HCT116 (cell line): ENCODE data around the gene PTGR1. TPM values are rescaled to one million over a fixed set of nuclear protein-coding genes. Genes with fewer than 3 reads are reported as not detected.

ENCODE experiments used
- ATAC-seq: fragments of 200-7000 bp; cut with Tn5 transposase; 2 replicates; pipeline ENCODE4 v1.9.1; 2020; ENCODE audit warnings: mild to moderate bottlenecking, moderate library complexity
- BruUV-seq: library from RNA; stranded (reverse); fragments of 400-500 nt; replicated peaks from 2 replicates; lab custom pipeline; 2021; lab: Mats Ljungman, UMichigan
- CTCF ChIA-PET: fragments of 300-600 bp; sonication (Branson Sonifier 250); formaldehyde crosslinking; loops from one replicate; lab custom pipeline; 2021; ENCODE audit warnings: antibody characterized with exemption; lab: Charles Lee
- POLR2A ChIA-PET: fragments of 300-600, 350-600 bp; sonication (Branson Sonifier 250); formaldehyde crosslinking; loops from one replicate; lab custom pipeline; 2021; ENCODE audit warnings: antibody characterized with exemption; lab: Charles Lee
- RAD21 ChIA-PET, 2 experiments: fragments of 300-600 bp; sonication (Branson Sonifier 250); formaldehyde crosslinking; loops; one replicate each; lab custom pipeline; 2023; ENCODE audit warnings: low total read pairs in 2 of 2; ENCODE audit not compliant: uncharacterized antibody in 2 of 2, unreplicated experiment in 2 of 2, low non-redundant PET in 1 of 2; lab: Charles Lee
- DNase-seq: peaks from one replicate; pipeline ENCODE4 v3.0.0-alpha.2; 2010; ENCODE audit warnings: low read depth, low spot score
- H2AFZ ChIP-seq: fragments of 200-600 bp; shearing (Covaris generic), sonication (generic); 2 replicates; pipeline ENCODE4 v1.6.1; 2017; ENCODE audit warnings: low read depth, mixed run types, mixed read lengths, antibody characterized with exemption, low read length; ENCODE audit not compliant: poor library complexity, severe bottlenecking
- H3K27ac ChIP-seq: 2 replicates; pipeline ENCODE4 v1.5.1; 2012; ENCODE audit warnings: low read depth, low read length
- H3K27me3 ChIP-seq: fragments of 200-600 bp; sonication (generic); 2 replicates; pipeline ENCODE4 v1.6.1; 2016; ENCODE audit warnings: mixed run types, low read length, mixed read lengths; ENCODE audit not compliant: insufficient read depth
- H3K36me3 ChIP-seq, 2 experiments: fragments of 200-500 bp in 1 of 2; fragments of 200-600 bp in 1 of 2; sonication (Bioruptor generic) in 1 of 2; sonication (generic) in 1 of 2; 2 replicates each; pipeline versions ENCODE4 v1.5.1 to v1.6.1; 2014 to 2016; ENCODE audit warnings: low read length in 2 of 2, inconsistent platforms in 1 of 2, mixed read lengths in 1 of 2, mixed run types in 1 of 2; ENCODE audit not compliant: insufficient read depth in 2 of 2, control insufficient read depth in 1 of 2
- H3K4me1 ChIP-seq, 2 experiments: fragments of 200-600 bp in 1 of 2; sonication (generic) in 1 of 2; 2 replicates each; pipeline versions ENCODE4 v1.5.1 to v1.6.1; 2012 to 2017; ENCODE audit warnings: low read length in 2 of 2, inconsistent platforms in 1 of 2, mild to moderate bottlenecking in 1 of 2, mixed read lengths in 1 of 2, mixed run types in 1 of 2, moderate library complexity in 1 of 2; ENCODE audit not compliant: insufficient read depth in 2 of 2, control insufficient read depth in 1 of 2
- H3K4me2 ChIP-seq: fragments of 200-600 bp; sonication (generic); 2 replicates; pipeline ENCODE4 v1.6.1; 2017; ENCODE audit warnings: mixed run types, low read length, mixed read lengths
- H3K4me3 ChIP-seq, 2 experiments: fragments of 200-600 bp in 1 of 2; sonication (generic) in 1 of 2; replicated peaks in 1 of 2; 2 replicates each; pipeline ENCODE4 v1.5.1; 2011 to 2016; ENCODE audit warnings: low read length in 2 of 2, control low read depth in 1 of 2, low read depth in 1 of 2, mild to moderate bottlenecking in 1 of 2, mixed read lengths in 1 of 2, mixed run types in 1 of 2
- H3K79me2 ChIP-seq: fragments of 200-600 bp; sonication (generic); 2 replicates; pipeline ENCODE4 v1.6.1; 2017; ENCODE audit warnings: mild to moderate bottlenecking, mixed run types, low read length, moderate library complexity, mixed read lengths; ENCODE audit not compliant: insufficient read depth
- H3K9ac ChIP-seq: fragments of 200-600 bp; sonication (generic); 2 replicates; pipeline ENCODE4 v1.6.1; 2016; ENCODE audit warnings: low read length, mixed read lengths
- H3K9me2 ChIP-seq: fragments of 200-600 bp; sonication (generic), shearing (Covaris generic); 2 replicates; pipeline ENCODE4 v1.6.1; 2017; ENCODE audit warnings: mixed run types, mild to moderate bottlenecking, moderate library complexity; ENCODE audit not compliant: insufficient read depth
- H3K9me3 ChIP-seq, 2 experiments: fragments of 200-500 bp in 1 of 2; fragments of 200-600 bp in 1 of 2; sonication (Bioruptor generic) in 1 of 2; sonication (generic) in 1 of 2; 2 replicates each; pipeline ENCODE4 v1.6.1; 2014 to 2017; ENCODE audit warnings: low read length in 2 of 2, mixed read lengths in 2 of 2, inconsistent platforms in 1 of 2, low read depth in 1 of 2, mild to moderate bottlenecking in 1 of 2, mixed run types in 1 of 2, moderate library complexity in 1 of 2; ENCODE audit not compliant: control insufficient read depth in 1 of 2, insufficient read depth in 1 of 2
- H4K20me1 ChIP-seq: fragments of 200-600 bp; sonication (generic), shearing (Covaris generic); 2 replicates; pipeline ENCODE4 v1.6.1; 2017; ENCODE audit warnings: mixed run types, mild to moderate bottlenecking, moderate library complexity; ENCODE audit not compliant: insufficient read depth
- CBX3 ChIP-seq: IDR thresholded peaks from 2 replicates; pipeline ENCODE4 v1.6.1; 2012; ENCODE audit warnings: low read depth
- CEBPB ChIP-seq: IDR thresholded peaks from 2 replicates; pipeline ENCODE4 v1.6.1; 2012; ENCODE audit warnings: low read depth
- EGR1 ChIP-seq: IDR thresholded peaks from 2 replicates; pipeline ENCODE4 v1.6.1; 2012; ENCODE audit warnings: low read depth
- ELF1 ChIP-seq: IDR thresholded peaks from 2 replicates; pipeline ENCODE4 v1.6.1; 2012; ENCODE audit warnings: low read depth, borderline replicate concordance
- EZH2 ChIP-seq: fragments of 200-600 bp; sonication (generic); IDR thresholded peaks from 2 replicates; pipeline ENCODE4 v1.6.1; 2017; ENCODE audit warnings: antibody characterized with exemption, mixed run types
- EZH2phosphoT487 ChIP-seq: fragments of 200-600 bp; IDR thresholded peaks from 2 replicates; pipeline ENCODE4 v1.6.1; 2018; ENCODE audit warnings: antibody characterized with exemption, borderline replicate concordance
- FOSL1 ChIP-seq: IDR thresholded peaks from 2 replicates; pipeline ENCODE4 v1.6.1; 2012; ENCODE audit warnings: low read depth
- POLR2A ChIP-seq: IDR thresholded peaks from 2 replicates; pipeline ENCODE4 v1.7.0; 2011; ENCODE audit warnings: borderline replicate concordance; ENCODE audit not compliant: insufficient read depth, insufficient read length; ENCODE audit errors: extremely low read depth
- POLR2AphosphoS5 ChIP-seq: IDR thresholded peaks from 2 replicates; pipeline ENCODE4 v1.6.1; 2011; ENCODE audit warnings: mild to moderate bottlenecking, low read depth, low read length, moderate library complexity
- SP1 ChIP-seq: IDR thresholded peaks from 2 replicates; pipeline ENCODE4 v1.6.1; 2012; ENCODE audit warnings: low read depth
- TCF7L2 ChIP-seq: IDR thresholded peaks from 2 replicates; pipeline ENCODE4 v1.7.0; 2011; ENCODE audit warnings: borderline replicate concordance, inconsistent platforms; ENCODE audit not compliant: insufficient read depth, insufficient read length; ENCODE audit errors: extremely low read depth
- YY1 ChIP-seq: IDR thresholded peaks from 2 replicates; pipeline ENCODE4 v1.6.1; 2011; ENCODE audit warnings: low read length, low read depth, moderate library complexity, mild to moderate bottlenecking; ENCODE audit not compliant: insufficient replicate concordance; ENCODE audit errors: extremely low read depth
- ZFX ChIP-seq: fragments of 450-650 bp; IDR thresholded peaks from 2 replicates; pipeline ENCODE4 v1.6.1; 2017
- intact Hi-C: fragments of 100-400 bp; cut with micrococcal nuclease; formaldehyde crosslinking; loops from 2 replicates; pipeline ENCODE4 v1.10.0; 2022
- total RNA-seq: library from RNA; stranded (reverse); gene quantifications from one replicate; pipeline ENCODE4 v1.2.1, GENCODE V29; 2021; ENCODE audit not compliant: unreplicated experiment
- TF ChIP-seq, protein P1 (sequence below): IDR thresholded peaks from 2 replicates; pipeline ENCODE4 v1.6.1; 2012; ENCODE audit warnings: low read depth
- TF ChIP-seq, protein P2 (sequence below): IDR thresholded peaks from 2 replicates; pipeline ENCODE4 v1.6.1; 2012
- TF ChIP-seq, protein P3 (sequence below), 3 experiments: fragments of 200-600 bp in 1 of 3; sonication (generic) in 1 of 3; IDR thresholded peaks in 2 of 3; conservative IDR thresholded peaks in 1 of 3; 2 replicates each; pipeline ENCODE4 v1.5.1; 2012 to 2017; ENCODE audit warnings: low read depth in 2 of 3, low read length in 2 of 3, antibody characterized with exemption in 1 of 3, borderline replicate concordance in 1 of 3, control low read depth in 1 of 3, mild to moderate bottlenecking in 1 of 3, mixed read lengths in 1 of 3, mixed run types in 1 of 3, moderate library complexity in 1 of 3; ENCODE audit not compliant: insufficient read depth in 1 of 3
- TF ChIP-seq, protein P4 (sequence below): IDR thresholded peaks from 2 replicates; pipeline ENCODE4 v1.6.1; 2011; ENCODE audit warnings: mild to moderate bottlenecking, low read length, moderate library complexity; ENCODE audit not compliant: insufficient replicate concordance; ENCODE audit errors: extremely low read depth

PTGR1 gene
- total RNA-seq, 1 experiment from 2014 or later: 53.9 TPM

DNA sequence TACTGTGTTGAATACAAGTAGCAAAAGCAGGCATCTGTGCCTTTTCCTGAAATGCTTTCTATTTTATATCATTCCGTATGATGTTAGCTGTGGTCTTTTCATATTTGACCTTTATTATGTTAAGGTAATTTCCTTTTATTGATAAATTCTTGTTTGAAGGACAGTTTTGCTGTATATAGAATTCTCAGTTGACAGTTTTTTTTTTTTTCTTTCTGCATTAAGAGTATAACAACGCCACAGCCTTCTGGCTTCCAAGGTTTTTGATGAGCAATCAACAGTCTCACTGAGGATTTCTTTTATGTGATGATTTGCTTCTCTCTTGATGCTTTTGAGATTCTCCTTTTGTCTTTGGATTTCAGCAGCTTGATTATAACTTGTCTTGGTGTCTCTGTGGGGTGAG is 50.8 kb downstream of the PTGR1 start:
- peaks cover 25 to 40% of the 10 kb centered on the region in 2 experiments for H3K9me3 ChIP-seq
- intact Hi-C loops: no loop called here

More for the DNA sequence above, 50.8 kb downstream of the PTGR1 start:
- no peak overlapping the region for H2AFZ ChIP-seq
- TF ChIP-seq FOSL1 (no peak), ELF1 (no peak), EZH2phosphoT487 (no peak), CBX3 (no peak), EGR1 (no peak), POLR2A (no peak), YY1 (no peak), POLR2AphosphoS5 (no peak), EZH2 (no peak), TCF7L2 (no peak), SP1 (no peak), CEBPB (no peak), ZFX (no peak)
- TF ChIP-seq, protein P1, sequence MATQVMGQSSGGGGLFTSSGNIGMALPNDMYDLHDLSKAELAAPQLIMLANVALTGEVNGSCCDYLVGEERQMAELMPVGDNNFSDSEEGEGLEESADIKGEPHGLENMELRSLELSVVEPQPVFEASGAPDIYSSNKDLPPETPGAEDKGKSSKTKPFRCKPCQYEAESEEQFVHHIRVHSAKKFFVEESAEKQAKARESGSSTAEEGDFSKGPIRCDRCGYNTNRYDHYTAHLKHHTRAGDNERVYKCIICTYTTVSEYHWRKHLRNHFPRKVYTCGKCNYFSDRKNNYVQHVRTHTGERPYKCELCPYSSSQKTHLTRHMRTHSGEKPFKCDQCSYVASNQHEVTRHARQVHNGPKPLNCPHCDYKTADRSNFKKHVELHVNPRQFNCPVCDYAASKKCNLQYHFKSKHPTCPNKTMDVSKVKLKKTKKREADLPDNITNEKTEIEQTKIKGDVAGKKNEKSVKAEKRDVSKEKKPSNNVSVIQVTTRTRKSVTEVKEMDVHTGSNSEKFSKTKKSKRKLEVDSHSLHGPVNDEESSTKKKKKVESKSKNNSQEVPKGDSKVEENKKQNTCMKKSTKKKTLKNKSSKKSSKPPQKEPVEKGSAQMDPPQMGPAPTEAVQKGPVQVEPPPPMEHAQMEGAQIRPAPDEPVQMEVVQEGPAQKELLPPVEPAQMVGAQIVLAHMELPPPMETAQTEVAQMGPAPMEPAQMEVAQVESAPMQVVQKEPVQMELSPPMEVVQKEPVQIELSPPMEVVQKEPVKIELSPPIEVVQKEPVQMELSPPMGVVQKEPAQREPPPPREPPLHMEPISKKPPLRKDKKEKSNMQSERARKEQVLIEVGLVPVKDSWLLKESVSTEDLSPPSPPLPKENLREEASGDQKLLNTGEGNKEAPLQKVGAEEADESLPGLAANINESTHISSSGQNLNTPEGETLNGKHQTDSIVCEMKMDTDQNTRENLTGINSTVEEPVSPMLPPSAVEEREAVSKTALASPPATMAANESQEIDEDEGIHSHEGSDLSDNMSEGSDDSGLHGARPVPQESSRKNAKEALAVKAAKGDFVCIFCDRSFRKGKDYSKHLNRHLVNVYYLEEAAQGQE: no peak
- TF ChIP-seq, protein P2, sequence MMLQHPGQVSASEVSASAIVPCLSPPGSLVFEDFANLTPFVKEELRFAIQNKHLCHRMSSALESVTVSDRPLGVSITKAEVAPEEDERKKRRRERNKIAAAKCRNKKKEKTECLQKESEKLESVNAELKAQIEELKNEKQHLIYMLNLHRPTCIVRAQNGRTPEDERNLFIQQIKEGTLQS: no peak
- TF ChIP-seq, protein P3, sequence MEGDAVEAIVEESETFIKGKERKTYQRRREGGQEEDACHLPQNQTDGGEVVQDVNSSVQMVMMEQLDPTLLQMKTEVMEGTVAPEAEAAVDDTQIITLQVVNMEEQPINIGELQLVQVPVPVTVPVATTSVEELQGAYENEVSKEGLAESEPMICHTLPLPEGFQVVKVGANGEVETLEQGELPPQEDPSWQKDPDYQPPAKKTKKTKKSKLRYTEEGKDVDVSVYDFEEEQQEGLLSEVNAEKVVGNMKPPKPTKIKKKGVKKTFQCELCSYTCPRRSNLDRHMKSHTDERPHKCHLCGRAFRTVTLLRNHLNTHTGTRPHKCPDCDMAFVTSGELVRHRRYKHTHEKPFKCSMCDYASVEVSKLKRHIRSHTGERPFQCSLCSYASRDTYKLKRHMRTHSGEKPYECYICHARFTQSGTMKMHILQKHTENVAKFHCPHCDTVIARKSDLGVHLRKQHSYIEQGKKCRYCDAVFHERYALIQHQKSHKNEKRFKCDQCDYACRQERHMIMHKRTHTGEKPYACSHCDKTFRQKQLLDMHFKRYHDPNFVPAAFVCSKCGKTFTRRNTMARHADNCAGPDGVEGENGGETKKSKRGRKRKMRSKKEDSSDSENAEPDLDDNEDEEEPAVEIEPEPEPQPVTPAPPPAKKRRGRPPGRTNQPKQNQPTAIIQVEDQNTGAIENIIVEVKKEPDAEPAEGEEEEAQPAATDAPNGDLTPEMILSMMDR (IDR thresholded peaks at IDR 0.05 in 2 of 3, conservative IDR thresholded peaks at IDR 0.05 in 1 of 3; ENCODE audit: borderline replicate concordance in 1 of 3, insufficient read depth in 1 of 3, low read depth in 2 of 3, low read length in 2 of 3): no peak
- TF ChIP-seq, protein P4, sequence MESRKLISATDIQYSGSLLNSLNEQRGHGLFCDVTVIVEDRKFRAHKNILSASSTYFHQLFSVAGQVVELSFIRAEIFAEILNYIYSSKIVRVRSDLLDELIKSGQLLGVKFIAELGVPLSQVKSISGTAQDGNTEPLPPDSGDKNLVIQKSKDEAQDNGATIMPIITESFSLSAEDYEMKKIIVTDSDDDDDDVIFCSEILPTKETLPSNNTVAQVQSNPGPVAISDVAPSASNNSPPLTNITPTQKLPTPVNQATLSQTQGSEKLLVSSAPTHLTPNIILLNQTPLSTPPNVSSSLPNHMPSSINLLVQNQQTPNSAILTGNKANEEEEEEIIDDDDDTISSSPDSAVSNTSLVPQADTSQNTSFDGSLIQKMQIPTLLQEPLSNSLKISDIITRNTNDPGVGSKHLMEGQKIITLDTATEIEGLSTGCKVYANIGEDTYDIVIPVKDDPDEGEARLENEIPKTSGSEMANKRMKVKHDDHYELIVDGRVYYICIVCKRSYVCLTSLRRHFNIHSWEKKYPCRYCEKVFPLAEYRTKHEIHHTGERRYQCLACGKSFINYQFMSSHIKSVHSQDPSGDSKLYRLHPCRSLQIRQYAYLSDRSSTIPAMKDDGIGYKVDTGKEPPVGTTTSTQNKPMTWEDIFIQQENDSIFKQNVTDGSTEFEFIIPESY: no peak
- TF ChIP-seq, all 23 proteins: peak for 0
- H4K20me1 ChIP-seq: no peaks in the 10 kb centered on the region
- ChIA-PET CTCF (no interaction called here), POLR2A (no interaction called here), RAD21 (no interaction called here)
- ATAC-seq: no peak
- H3K9ac ChIP-seq: no peak overlapping the region
- no peaks in the 10 kb centered on the region for H3K4me1 ChIP-seq
- no peaks in the 10 kb centered on the region for H3K36me3 ChIP-seq
- no peak overlapping the region for H3K27ac ChIP-seq
- no peak overlapping the region for H3K4me3 ChIP-seq
- DNase-seq: no peak
- H3K27me3 ChIP-seq: no peaks in the 10 kb centered on the region
- H3K79me2 ChIP-seq: no peaks in the 10 kb centered on the region
- H3K4me2 ChIP-seq: no peak overlapping the region
- BruUV-seq: no TSS peak
- H3K9me2 ChIP-seq: no peaks in the 10 kb centered on the region
